Activated T-cell treated with anti-CD3 and anti-CD28 coated beads, Interleukin-2, amount 50 U/mL, for 24 hours (primary cell): ENCODE measurements around the gene C22orf15.
"Not testable (repeated sequence)": the region's sequence is repeated elsewhere in the genome, so short reads cannot be mapped to it uniquely, and the experiment has no call there.

Experiments used
- DNase-seq: peaks from one replicate; pipeline ENCODE4 v3.0.0-alpha.2; 2020
- H3K27ac Mint-ChIP-seq: 2 replicates; pipeline ENCODE4 v1.8.0; 2020; ENCODE audit warnings: mild to moderate bottlenecking, mixed read lengths
- H3K27me3 Mint-ChIP-seq: 2 replicates; pipeline ENCODE4 v1.8.0; 2020; ENCODE audit warnings: mixed read lengths
- H3K36me3 Mint-ChIP-seq: 2 replicates; pipeline ENCODE4 v1.8.0; 2020; ENCODE audit warnings: low read depth, mixed read lengths
- H3K4me1 Mint-ChIP-seq: 2 replicates; pipeline ENCODE4 v1.8.0; 2020; ENCODE audit warnings: low read depth, mixed read lengths
- H3K4me3 Mint-ChIP-seq: 2 replicates; pipeline ENCODE4 v1.8.0; 2020; ENCODE audit warnings: mild to moderate bottlenecking, moderate library complexity, mixed read lengths
- H3K9me3 Mint-ChIP-seq: 2 replicates; pipeline ENCODE4 v1.8.0; 2020; ENCODE audit warnings: mixed read lengths

Gene C22orf15

DNA sequence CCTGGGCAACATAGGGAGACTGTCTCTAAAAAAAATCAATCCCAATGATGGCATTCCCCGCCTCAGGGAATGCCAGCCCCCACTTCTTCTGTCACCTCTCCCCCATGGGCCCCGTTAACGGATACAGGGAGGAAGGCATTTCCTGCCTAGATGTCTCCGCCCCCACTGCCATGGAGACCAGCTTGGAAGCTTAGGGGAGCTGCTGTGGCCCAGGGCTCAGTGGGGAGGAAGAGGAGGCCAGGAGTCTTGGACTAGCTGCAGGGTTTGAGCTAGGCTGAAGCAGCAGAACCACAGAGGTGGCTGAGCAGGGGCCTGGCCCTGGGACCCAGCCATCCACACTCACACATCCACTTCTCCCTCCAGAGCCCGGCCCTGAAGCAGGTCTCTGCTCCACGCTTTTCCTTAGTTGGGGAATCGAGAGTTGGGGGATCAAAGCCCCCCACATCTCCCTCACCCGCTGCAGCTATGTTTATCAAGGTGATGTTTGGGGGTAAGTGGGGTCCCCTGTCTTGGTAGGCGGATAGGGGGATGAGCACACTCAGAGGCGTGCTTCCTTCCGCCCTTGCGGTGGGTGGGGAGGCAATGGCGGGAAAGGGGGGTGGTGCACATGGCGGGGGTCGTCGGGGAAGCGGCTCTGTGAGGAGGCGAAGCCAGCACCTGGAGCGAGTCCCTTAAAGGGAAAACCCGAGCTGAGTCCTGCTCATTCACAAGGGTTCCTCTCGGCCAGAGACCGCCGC is at the start of gene C22orf15:
C22orf15 (plus strand) TSS at position 149 of the 737 bp plus-strand sequence; CDS start at position 466, 317 bp downstream.
- Mint-ChIP-seq H3K27me3 (no peaks in the 10 kb centered on the region), H3K36me3 (peaks cover 33% of the 10 kb centered on the region), H3K4me3 (peak within 1 kb of the TSS; percentile 68), H3K4me1 (peaks cover 41% of the 10 kb centered on the region), H3K9me3 (no peaks in the 10 kb centered on the region), H3K27ac (peak within 1 kb of the TSS; percentile 81)
- peak; percentile 51 for DNase-seq

DNA sequence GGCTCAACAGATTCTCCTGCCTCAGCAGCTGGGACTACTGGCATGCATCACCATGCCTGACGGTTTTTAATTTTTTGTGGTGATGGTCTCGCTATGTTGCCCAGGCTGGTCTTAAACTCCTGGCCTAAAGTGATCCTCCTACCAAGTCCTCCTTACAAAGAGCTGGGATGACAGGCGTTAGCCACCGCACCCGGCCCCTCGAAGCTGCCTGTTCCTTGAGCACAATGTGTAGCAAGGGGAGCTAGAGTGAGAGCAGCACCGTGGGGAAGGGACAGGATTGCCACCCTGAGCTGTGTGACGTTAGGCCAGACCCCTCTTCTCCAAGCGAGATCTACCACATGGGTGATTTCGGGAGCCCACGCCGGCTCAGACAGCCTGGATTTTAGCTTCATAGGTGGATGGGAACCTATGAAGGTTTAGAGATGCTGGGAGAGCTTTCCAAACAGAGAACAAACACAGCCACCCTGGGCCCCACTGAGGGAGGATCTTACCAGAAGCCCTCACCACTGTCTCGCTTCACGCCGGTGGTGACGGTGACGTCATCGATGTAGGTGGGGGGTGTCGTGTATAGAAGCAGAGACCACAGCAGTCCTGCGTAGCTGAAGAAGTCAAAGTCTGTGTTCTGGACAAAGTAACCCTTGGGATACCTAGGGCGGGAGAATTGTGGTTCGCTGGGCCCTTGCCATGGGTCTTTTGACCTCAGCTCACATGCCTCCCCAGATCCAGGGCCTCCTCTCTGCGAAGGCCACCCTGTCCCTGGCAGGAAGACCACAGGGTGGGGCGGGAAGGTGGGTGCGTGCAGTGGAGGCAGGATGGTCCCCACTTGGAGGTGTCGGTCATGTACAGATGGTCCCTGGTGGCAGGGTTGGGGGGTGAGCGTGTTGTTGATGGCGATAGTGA is 48.8 kb upstream of the C22orf15 start:
- H3K9me3 Mint-ChIP-seq, result no peaks in the 10 kb centered on the region
- peak; percentile 40 for DNase-seq
- H3K27ac Mint-ChIP-seq, result peak overlapping the region; percentile 85
- H3K4me3 Mint-ChIP-seq, result peak overlapping the region; percentile 50
- no peaks in the 10 kb centered on the region for H3K27me3 Mint-ChIP-seq
- peaks cover 52% of the 10 kb centered on the region for H3K4me1 Mint-ChIP-seq
- peaks cover 60% of the 10 kb centered on the region for H3K36me3 Mint-ChIP-seq

GRCh38 chr22:23714596-23715578 is 47.9 kb upstream of the C22orf15 start:
- Mint-ChIP-seq H3K4me3 (peak overlapping the region; percentile 80), H3K4me1 (peaks cover 42% of the 10 kb centered on the region), H3K27ac (peak overlapping the region; percentile 88), H3K36me3 (peaks cover 51% of the 10 kb centered on the region), H3K27me3 (no peaks in the 10 kb centered on the region), H3K9me3 (no peaks in the 10 kb centered on the region)
- no peak for DNase-seq

GRCh38 chr22:23715806-23716375 is 46.9 kb upstream of the C22orf15 start:
- peaks cover 41% of the 10 kb centered on the region for H3K36me3 Mint-ChIP-seq
- peak overlapping the region; percentile 80 for H3K4me3 Mint-ChIP-seq
- DNase-seq, result no peak
- H3K4me1 Mint-ChIP-seq, result peaks cover 32% of the 10 kb centered on the region
- no peaks in the 10 kb centered on the region for H3K9me3 Mint-ChIP-seq
- H3K27me3 Mint-ChIP-seq, result no peaks in the 10 kb centered on the region
- peak overlapping the region; percentile 88 for H3K27ac Mint-ChIP-seq

DNA sequence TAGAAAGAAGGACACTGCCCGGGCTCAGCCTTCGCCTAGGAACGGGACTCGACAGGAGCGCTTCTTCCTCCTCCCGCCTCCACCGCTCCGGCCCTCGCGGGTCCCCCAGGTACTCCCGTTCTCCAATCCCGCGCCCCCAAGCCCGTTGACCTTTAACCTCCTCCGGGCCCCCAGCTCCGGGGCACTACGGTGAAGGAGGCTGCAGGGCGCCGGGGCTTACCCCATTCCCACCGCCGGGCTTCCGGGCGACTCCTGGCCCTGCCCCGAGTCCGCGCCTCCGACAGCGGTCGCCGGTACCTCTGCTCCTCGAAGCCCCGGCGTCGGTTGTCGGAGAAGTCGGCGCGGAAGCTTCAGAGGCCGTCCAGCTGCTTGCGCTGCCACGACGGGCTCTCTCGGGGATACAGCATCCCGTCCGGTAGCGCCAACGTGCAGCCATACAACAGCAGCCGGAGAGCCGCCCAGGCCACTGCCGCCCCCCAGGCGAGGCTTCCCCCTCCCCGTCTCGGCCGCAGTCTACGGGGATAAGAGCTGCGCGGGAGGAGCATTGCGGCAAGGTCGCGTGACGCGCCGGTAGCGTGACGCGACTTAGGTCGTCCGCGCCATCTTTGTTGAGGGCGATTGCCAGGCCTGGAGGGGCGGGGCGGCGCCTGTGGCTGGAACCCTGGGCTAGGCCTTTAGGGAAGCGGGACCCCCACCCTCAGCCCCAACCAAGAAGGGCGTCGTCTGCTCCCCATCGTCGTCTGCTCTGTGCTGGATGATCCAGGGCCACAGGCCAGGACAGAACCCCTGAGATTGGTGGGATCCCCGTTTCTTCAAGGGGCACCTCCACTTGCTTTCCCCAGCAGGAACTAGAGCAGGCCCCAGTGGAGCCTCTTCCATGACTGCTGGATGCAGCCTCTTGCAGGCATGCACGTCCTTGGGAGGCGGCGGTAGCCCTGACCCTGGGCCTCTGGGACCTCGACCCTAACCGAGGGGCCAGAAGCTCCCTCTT is 45.7 kb upstream of the C22orf15 start:
- no peaks in the 10 kb centered on the region for H3K27me3 Mint-ChIP-seq
- peaks cover 29% of the 10 kb centered on the region for H3K36me3 Mint-ChIP-seq
- DNase-seq, result peak; percentile 90
- peak overlapping the region; percentile 88 for H3K27ac Mint-ChIP-seq
- H3K9me3 Mint-ChIP-seq, result no peaks in the 10 kb centered on the region
- H3K4me3 Mint-ChIP-seq, result peak overlapping the region; percentile 80
- peaks cover 27% of the 10 kb centered on the region for H3K4me1 Mint-ChIP-seq

GRCh38 chr22:23718371-23719165 is 44.2 kb upstream of the C22orf15 start:
- no peaks in the 10 kb centered on the region for H3K9me3 Mint-ChIP-seq
- H3K27me3 Mint-ChIP-seq, result no peaks in the 10 kb centered on the region
- peaks cover 19% of the 10 kb centered on the region for H3K36me3 Mint-ChIP-seq
- H3K4me1 Mint-ChIP-seq, result peaks cover 25% of the 10 kb centered on the region
- no peak for DNase-seq
- no peak overlapping the region for H3K27ac Mint-ChIP-seq
- H3K4me3 Mint-ChIP-seq, result no peak overlapping the region

GRCh38 chr22:23720855-23721254 is 41.9 kb upstream of the C22orf15 start:
- peaks cover 2% of the 10 kb centered on the region for H3K36me3 Mint-ChIP-seq
- no peak for DNase-seq
- no peak overlapping the region for H3K4me3 Mint-ChIP-seq

DNA sequence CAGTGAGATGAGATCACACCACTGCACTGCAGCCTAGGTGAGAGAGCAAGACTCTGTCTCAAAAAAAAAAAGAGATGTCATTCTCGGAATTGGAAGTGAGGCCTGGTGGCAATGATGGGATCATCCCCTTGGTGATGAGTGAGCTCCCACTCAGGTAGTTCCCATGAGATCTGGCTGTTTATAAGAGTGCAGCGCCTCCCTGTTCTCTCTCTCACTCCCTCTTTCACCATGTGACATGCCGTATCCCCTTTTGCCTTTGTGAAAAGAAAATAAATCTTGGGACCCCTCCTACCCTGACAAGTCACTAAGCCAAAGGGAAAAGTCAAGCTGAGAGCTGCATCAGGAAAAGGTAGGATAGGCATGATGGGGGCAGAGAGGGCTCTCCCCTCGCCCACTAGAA is 40.6 kb upstream of the C22orf15 start:
- Mint-ChIP-seq H3K27ac (no peak overlapping the region), H3K4me3 (no peak overlapping the region), H3K27me3 (no peaks in the 10 kb centered on the region), H3K9me3 (no peaks in the 10 kb centered on the region), H3K36me3 (no peaks in the 10 kb centered on the region), H3K4me1 (peaks cover 5% of the 10 kb centered on the region)
- DNase-seq, result no peak

More at GRCh38 chr22:23720855-23721254, 41.9 kb upstream of the C22orf15 start:
- Mint-ChIP-seq H3K9me3 (no peaks in the 10 kb centered on the region), H3K4me1 (peaks cover 7% of the 10 kb centered on the region), H3K27ac (no peak overlapping the region), H3K27me3 (no peaks in the 10 kb centered on the region)

- no peak for DNase-seq
- Mint-ChIP-seq H3K4me1 (no peaks in the 10 kb centered on the region), H3K27me3 (no peaks in the 10 kb centered on the region), H3K36me3 (no peaks in the 10 kb centered on the region), H3K4me3 (no peak overlapping the region), H3K9me3 (no peaks in the 10 kb centered on the region), H3K27ac (no peak overlapping the region)
Observed at GRCh38 chr22:23722724-23723123, 40.1 kb upstream of the C22orf15 start.

DNA sequence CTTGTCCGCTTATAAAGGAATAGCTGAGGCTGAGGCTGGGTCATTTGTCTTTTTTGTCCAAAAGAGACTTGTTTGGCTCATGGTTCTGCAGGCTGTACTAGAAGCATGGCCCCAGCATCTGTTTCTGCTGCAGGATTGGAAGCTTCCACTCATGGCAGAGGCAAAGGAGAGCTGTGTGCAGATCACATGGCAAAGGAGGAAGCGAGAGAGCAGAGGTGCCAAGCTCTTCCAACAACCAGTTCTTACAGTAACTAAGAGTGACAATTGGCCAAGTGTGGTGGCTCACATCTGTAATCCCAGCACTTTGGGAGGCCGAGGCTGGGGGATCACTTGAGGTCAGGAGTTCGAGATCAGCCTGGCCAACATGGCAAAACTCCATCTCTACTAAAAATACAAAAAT is 34.7 kb upstream of the C22orf15 start:
- not testable (repeated sequence) for DNase-seq, H3K9me3 Mint-ChIP-seq, H3K4me3 Mint-ChIP-seq, H3K4me1 Mint-ChIP-seq, H3K27me3 Mint-ChIP-seq, H3K36me3 Mint-ChIP-seq, H3K27ac Mint-ChIP-seq

DNA sequence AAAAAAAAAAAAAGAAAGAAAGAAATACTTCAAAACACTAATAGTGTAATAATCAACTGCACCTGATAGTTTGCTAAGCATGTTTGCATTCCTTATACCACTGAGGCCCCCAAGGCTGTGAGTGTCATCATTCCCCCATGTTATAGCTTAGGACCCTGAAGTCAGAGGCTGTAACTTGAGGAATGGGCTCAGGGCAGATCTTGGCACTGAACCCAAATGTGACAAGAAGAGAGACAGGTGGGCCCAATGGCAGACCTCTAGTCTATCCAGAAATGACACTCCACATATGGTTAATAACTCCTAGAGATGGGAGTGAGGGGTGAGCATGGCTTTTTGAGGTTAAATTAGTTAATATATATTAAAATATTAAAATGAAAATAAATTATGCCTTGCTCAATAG is 25.1 kb upstream of the C22orf15 start:
- Mint-ChIP-seq H3K4me3 (no peak overlapping the region), H3K27me3 (no peaks in the 10 kb centered on the region), H3K4me1 (no peaks in the 10 kb centered on the region), H3K36me3 (peaks cover 2% of the 10 kb centered on the region), H3K27ac (no peak overlapping the region), H3K9me3 (no peaks in the 10 kb centered on the region)
- no peak for DNase-seq

GRCh38 chr22:23742505-23743264 is 20.1 kb upstream of the C22orf15 start:
- H3K9me3 Mint-ChIP-seq, result no peaks in the 10 kb centered on the region
- no peak for DNase-seq
- no peaks in the 10 kb centered on the region for H3K27me3 Mint-ChIP-seq
- H3K36me3 Mint-ChIP-seq, result peaks cover 31% of the 10 kb centered on the region
- H3K4me1 Mint-ChIP-seq, result no peaks in the 10 kb centered on the region
- no peak overlapping the region for H3K4me3 Mint-ChIP-seq
- no peak overlapping the region for H3K27ac Mint-ChIP-seq
